ENCODE results near the gene ABCC2.

GRCh38 chr10:99828464-99828863 is 46.0 kb downstream of the ABCC2 start:
- TF ChIP-seq TAF1 (IDR thresholded peaks at IDR 0.05; ENCODE audit: low read depth) (no peak), CREB1 (IDR thresholded peaks at IDR 0.05; ENCODE audit: low read depth) (no peak), RAD21 (IDR thresholded peaks at IDR 0.05; ENCODE audit: low read depth) (no peak), MAX (IDR thresholded peaks at IDR 0.05) (no peak), EP300 (IDR thresholded peaks at IDR 0.05; ENCODE audit: borderline replicate concordance) (no peak), YY1 (IDR thresholded peaks at IDR 0.05; ENCODE audit: low read depth) (no peak), USF1 (IDR thresholded peaks at IDR 0.05) (no peak), TEAD4 (IDR thresholded peaks at IDR 0.05) (no peak), CEBPB (IDR thresholded peaks at IDR 0.05) (no peak)
